Measurements from ENCODE around the gene TNNC1. TPM values are rescaled to one million over a fixed set of nuclear protein-coding genes. Genes with fewer than 3 reads are reported as not detected.

The TNNC1 gene
- total RNA-seq, 2 donors from 2014 or later: 10.8 to 14.4 TPM

- Mint-ChIP-seq H3K36me3 (ENCODE audit: insufficient read depth in 2 of 2) (peaks cover 7 to 12% of the 10 kb centered on the region in 2 donors), H3K9me3 (no peaks in the 10 kb centered on the region), H3K27ac (no peak overlapping the region), H3K4me1 (ENCODE audit: low read depth) (peaks cover 32% of the 10 kb centered on the region), H3K4me3 (no peak overlapping the region), H3K27me3 (ENCODE audit: low read depth) (no peaks in the 10 kb centered on the region)
- ATAC-seq (replicated peaks in 1 of 2) (no peak), DNase-seq (no peak)
Observed at GRCh38 chr3:52406791-52407510, 46.9 kb downstream of the TNNC1 start.

- Mint-ChIP-seq H3K27ac (no peak overlapping the region), H3K4me3 (no peak overlapping the region), H3K9me3 (no peaks in the 10 kb centered on the region), H3K27me3 (ENCODE audit: low read depth) (no peaks in the 10 kb centered on the region), H3K36me3 (ENCODE audit: insufficient read depth in 2 of 2) (peaks cover 7 to 12% of the 10 kb centered on the region in 2 donors), H3K4me1 (ENCODE audit: low read depth) (peaks cover 25% of the 10 kb centered on the region)
- DNase-seq: no peak
- no peak for ATAC-seq (replicated peaks in 1 of 2)
Observed at GRCh38 chr3:52406231-52406661, 47.6 kb downstream of the TNNC1 start.

GRCh38 chr3:52405601-52406110 lies 48.2 kb downstream of the TNNC1 start:
- Mint-ChIP-seq H3K4me1 (ENCODE audit: low read depth) (peaks cover 20% of the 10 kb centered on the region), H3K36me3 (ENCODE audit: insufficient read depth in 2 of 2) (peaks cover 5 to 13% of the 10 kb centered on the region in 2 donors), H3K27me3 (ENCODE audit: low read depth) (no peaks in the 10 kb centered on the region), H3K27ac (no peak overlapping the region), H3K9me3 (no peaks in the 10 kb centered on the region), H3K4me3 (no peak overlapping the region)
- ATAC-seq (replicated peaks in 1 of 2): no peak
- DNase-seq: no peak

- Mint-ChIP-seq H3K27me3 (ENCODE audit: low read depth) (no peaks in the 10 kb centered on the region), H3K36me3 (ENCODE audit: insufficient read depth in 2 of 2) (peaks cover 5 to 13% of the 10 kb centered on the region in 2 donors), H3K4me1 (ENCODE audit: low read depth) (peaks cover 20% of the 10 kb centered on the region), H3K4me3 (no peak overlapping the region), H3K9me3 (no peaks in the 10 kb centered on the region), H3K27ac (peak overlapping the region; percentile 31)
- no peak for ATAC-seq (replicated peaks in 1 of 2)
- no peak for DNase-seq
Observed at GRCh38 chr3:52405066-52405465, 48.8 kb downstream of the TNNC1 start.

- H3K4me1 Mint-ChIP-seq (ENCODE audit: low read depth): peaks cover 20% of the 10 kb centered on the region
- H3K36me3 Mint-ChIP-seq (ENCODE audit: insufficient read depth in 2 of 2): peaks cover 5 to 13% of the 10 kb centered on the region in 2 donors
- ATAC-seq (replicated peaks in 1 of 2): no peak
- H3K9me3 Mint-ChIP-seq: no peaks in the 10 kb centered on the region
- no peak for DNase-seq
- H3K4me3 Mint-ChIP-seq: no peak overlapping the region
- no peak overlapping the region for H3K27ac Mint-ChIP-seq
- H3K27me3 Mint-ChIP-seq (ENCODE audit: low read depth): no peaks in the 10 kb centered on the region
Observed at GRCh38 chr3:52404391-52404790, 49.5 kb downstream of the TNNC1 start.

GRCh38 chr3:52403955-52404354 lies 49.9 kb downstream of the TNNC1 start:
- Mint-ChIP-seq H3K4me3 (no peak overlapping the region), H3K9me3 (no peaks in the 10 kb centered on the region)
- DNase-seq: no peak

GRCh38 chr3:52403271-52403841 lies 50.5 kb downstream of the TNNC1 start:
- DNase-seq (no peak), ATAC-seq (replicated peaks in 1 of 2) (no peak)
- Mint-ChIP-seq H3K27me3 (ENCODE audit: low read depth) (no peaks in the 10 kb centered on the region), H3K36me3 (ENCODE audit: insufficient read depth in 2 of 2) (peaks cover 5 to 13% of the 10 kb centered on the region in 2 donors), H3K27ac (no peak overlapping the region), H3K4me3 (no peak overlapping the region), H3K4me1 (ENCODE audit: low read depth) (peaks cover 11% of the 10 kb centered on the region), H3K9me3 (no peaks in the 10 kb centered on the region)

More at GRCh38 chr3:52403955-52404354, 49.9 kb downstream of the TNNC1 start:
- H3K27me3 Mint-ChIP-seq (ENCODE audit: low read depth): no peaks in the 10 kb centered on the region
- H3K4me1 Mint-ChIP-seq (ENCODE audit: low read depth): peaks cover 17% of the 10 kb centered on the region
- H3K36me3 Mint-ChIP-seq (ENCODE audit: insufficient read depth in 2 of 2): peaks cover 5 to 13% of the 10 kb centered on the region in 2 donors
- ATAC-seq (replicated peaks in 1 of 2): no peak
- no peak overlapping the region for H3K27ac Mint-ChIP-seq

- DNase-seq (no peak), ATAC-seq (replicated peaks in 1 of 2) (no peak)
- Mint-ChIP-seq H3K27ac (no peak overlapping the region), H3K9me3 (no peaks in the 10 kb centered on the region), H3K27me3 (ENCODE audit: low read depth) (no peaks in the 10 kb centered on the region), H3K36me3 (ENCODE audit: insufficient read depth in 2 of 2) (peaks cover 3 to 9% of the 10 kb centered on the region in 2 donors), H3K4me3 (no peak overlapping the region), H3K4me1 (ENCODE audit: low read depth) (peaks cover 5% of the 10 kb centered on the region)
Observed at GRCh38 chr3:52402706-52403270, 51.1 kb downstream of the TNNC1 start.

- no peaks in the 10 kb centered on the region for H3K27me3 Mint-ChIP-seq (ENCODE audit: low read depth)
- ATAC-seq (replicated peaks in 1 of 2) (no peak), DNase-seq (no peak)
- H3K9me3 Mint-ChIP-seq: no peaks in the 10 kb centered on the region
- no peaks in the 10 kb centered on the region for H3K4me1 Mint-ChIP-seq (ENCODE audit: low read depth)
- no peak overlapping the region for H3K27ac Mint-ChIP-seq
- peaks cover 3 to 7% of the 10 kb centered on the region in 2 donors for H3K36me3 Mint-ChIP-seq (ENCODE audit: insufficient read depth in 2 of 2)
- no peak overlapping the region for H3K4me3 Mint-ChIP-seq
Observed at GRCh38 chr3:52402101-52402521, 51.7 kb downstream of the TNNC1 start.

GRCh38 chr3:52401551-52401950 lies 52.3 kb downstream of the TNNC1 start:
- DNase-seq (no peak), ATAC-seq (replicated peaks in 1 of 2) (no peak)
- Mint-ChIP-seq H3K36me3 (ENCODE audit: insufficient read depth in 2 of 2) (peaks cover 1 to 6% of the 10 kb centered on the region in 2 donors), H3K4me3 (no peak overlapping the region), H3K27ac (peak overlapping the region; percentile 48), H3K4me1 (ENCODE audit: low read depth) (no peaks in the 10 kb centered on the region), H3K27me3 (ENCODE audit: low read depth) (no peaks in the 10 kb centered on the region), H3K9me3 (no peaks in the 10 kb centered on the region)

Other genes with a start within 250 kb of the TNNC1 start
- 1 to 10 TPM; 1.2 to 2.3 TPM for gene TLR9, start 228.4 kb downstream of the TNNC1 start, total RNA-seq
- gene TWF2, start 214.9 kb downstream of the TNNC1 start, total RNA-seq: 100 to 1,000 TPM; 124 to 133 TPM
- 100 to 1,000 TPM; 119 to 121 TPM for gene PPM1M, start 208.3 kb downstream of the TNNC1 start, total RNA-seq
- gene WDR82, start 175.4 kb downstream of the TNNC1 start, total RNA-seq: 100 to 1,000 TPM; 113 to 120 TPM
- gene GLYCTK, start 166.2 kb downstream of the TNNC1 start, total RNA-seq: 10 to 100 TPM; 21.5 to 25.4 TPM
- gene DNAH1, start 137.7 kb downstream of the TNNC1 start, total RNA-seq: 10 to 100 TPM; 31.4 to 32.4 TPM
- 100 to 1,000 TPM in 1 of 2 donors, 10 to 100 TPM in 1; 98.6 to 103 TPM for gene BAP1, start 44.0 kb downstream of the TNNC1 start, total RNA-seq
- 10 to 100 TPM; 27.3 to 29.0 TPM for gene PHF7, start 43.4 kb downstream of the TNNC1 start, total RNA-seq
- under 1 TPM; 0.16 to 0.36 TPM for gene SEMA3G, start 8.9 kb downstream of the TNNC1 start, total RNA-seq
- 10 to 100 TPM; 80.2 to 81.7 TPM for gene NISCH, start 1.6 kb upstream of the TNNC1 start, total RNA-seq
- under 1 TPM; 0.12 to 0.19 TPM for gene STAB1, start 41.3 kb upstream of the TNNC1 start, total RNA-seq
- 10 to 100 TPM; 23.5 to 24.3 TPM for gene NT5DC2, start 79.8 kb upstream of the TNNC1 start, total RNA-seq
- 1 to 10 TPM; 7.4 to 8.9 TPM for gene UQCC5, start 82.6 kb upstream of the TNNC1 start, total RNA-seq
- 10 to 100 TPM; 66.2 to 66.7 TPM for gene PBRM1, start 231.9 kb upstream of the TNNC1 start, total RNA-seq
- 100 to 1,000 TPM; 131 to 158 TPM for gene GNL3, start 232.0 kb upstream of the TNNC1 start, total RNA-seq